ENCODE measurements around the gene TREM2.
"Not testable (repeated sequence)": the region's sequence is repeated elsewhere in the genome, so short reads cannot be mapped to it uniquely, and the experiment has no call there.

TREM2 gene

GRCh38 chr6:41155132-41155805, 7.6 kb downstream of the TREM2 start:
- no peak for DNase-seq (ENCODE audit: low read depth in 3 of 3)

DNA sequence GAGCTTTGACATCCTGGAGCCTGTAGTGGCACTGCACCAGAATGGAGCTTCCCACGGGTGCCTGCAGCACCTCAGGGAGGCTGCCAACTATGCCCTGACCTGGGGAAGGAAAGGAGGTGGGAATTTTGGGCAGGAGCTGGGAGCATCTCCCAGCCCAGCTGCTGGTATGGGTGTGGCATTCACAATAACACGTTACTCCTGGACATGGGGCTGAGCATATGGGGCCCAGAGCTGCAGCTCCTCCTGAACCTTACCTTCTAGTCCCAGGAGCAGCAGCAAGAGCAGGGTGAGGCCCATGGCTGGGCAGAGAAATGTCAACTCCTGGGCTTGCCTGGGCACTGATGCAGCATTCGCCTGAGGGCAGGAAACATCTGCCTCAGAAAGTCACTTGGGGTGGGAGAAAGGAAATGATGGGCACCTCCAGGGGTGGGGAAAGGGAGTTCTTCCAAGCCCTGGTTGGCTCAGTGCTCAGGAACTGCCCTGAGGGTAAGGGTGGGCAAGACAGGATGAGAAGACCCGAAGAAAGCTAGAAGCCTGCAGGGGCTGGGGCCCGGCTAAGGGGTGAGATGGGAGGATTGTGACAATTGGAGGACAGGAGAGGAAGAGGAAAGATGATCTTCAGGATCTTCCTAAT, 8.8 kb downstream of the TREM2 start, which contains the start of gene TREML1:
TSS of gene TREML1 (minus strand) at position 356 of the 634 bp plus-strand sequence. CDS start at position 297, 59 bp downstream.
- no peak for DNase-seq (ENCODE audit: low read depth in 3 of 3)

GRCh38 chr6:41153451-41153850, 9.5 kb downstream of the TREM2 start:
- no peak for DNase-seq (ENCODE audit: low read depth in 3 of 3)

DNA sequence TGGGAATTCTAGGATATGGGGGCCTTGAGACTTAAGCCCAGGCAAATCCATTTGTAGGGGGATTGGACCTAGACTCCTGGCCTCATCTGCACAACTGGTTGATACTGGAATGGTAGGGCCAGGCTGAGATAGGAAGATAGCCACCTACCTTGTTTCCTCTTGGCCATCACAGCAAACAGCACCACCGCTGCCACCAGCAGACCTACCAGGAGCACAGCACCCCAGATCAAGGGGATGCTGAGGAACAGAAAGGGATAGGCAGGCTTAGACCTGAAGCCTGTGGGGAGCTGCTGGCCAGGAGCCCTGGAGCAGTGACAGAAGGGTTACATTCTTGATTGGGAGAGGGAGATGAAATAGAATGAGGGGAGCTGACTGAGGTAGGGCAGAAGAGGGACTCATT, 12.2 kb downstream of the TREM2 start:
- DNase-seq (ENCODE audit: low read depth in 3 of 3) = no peak

DNA sequence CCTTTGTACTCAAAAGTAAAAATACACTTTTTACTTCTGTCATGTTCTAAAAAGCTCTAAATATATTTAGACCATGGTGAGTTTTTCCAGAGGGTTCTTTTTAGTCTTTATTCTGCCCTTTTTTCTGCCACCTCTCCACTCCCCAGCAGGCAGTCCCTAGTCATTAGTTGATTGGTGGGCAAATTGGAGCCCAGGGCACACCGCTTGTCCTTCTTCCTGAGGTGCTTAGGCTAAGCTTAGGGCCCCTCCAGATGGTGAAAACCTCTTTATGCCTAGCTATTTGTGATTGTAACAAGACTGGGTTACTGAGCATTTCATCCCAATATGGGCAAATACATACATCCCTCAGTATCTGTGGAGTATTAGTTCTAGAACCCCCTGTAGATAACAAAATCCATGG, 15.0 kb downstream of the TREM2 start:
- no peak for DNase-seq (ENCODE audit: low read depth in 3 of 3)

DNA sequence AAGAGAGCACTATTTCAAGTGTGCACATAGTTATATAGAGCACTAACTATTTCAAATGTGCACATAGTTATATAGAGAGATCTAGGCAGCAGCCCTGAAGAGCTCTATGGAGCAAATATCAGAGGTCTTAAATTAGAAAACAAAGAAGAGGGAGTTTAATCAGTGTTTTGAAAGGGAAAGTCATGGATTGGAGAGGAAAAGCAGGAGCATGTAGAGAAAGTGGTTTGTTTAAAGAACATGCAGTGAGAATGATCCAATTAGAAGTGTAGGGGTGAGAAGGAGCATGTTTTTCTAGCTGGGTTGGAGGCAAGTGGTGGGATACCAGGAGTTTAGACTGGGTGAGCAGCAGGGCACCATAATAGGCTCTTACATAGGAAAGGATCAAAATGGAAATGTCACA, 26.0 kb downstream of the TREM2 start:
- DNase-seq (ENCODE audit: low read depth in 3 of 3) = no peak

- DNase-seq (ENCODE audit: low read depth in 3 of 3) = no peak
These were observed 27.7 kb downstream of the TREM2 start for GRCh38 chr6:41135062-41135832.

- no peak for DNase-seq (ENCODE audit: low read depth in 3 of 3)
These were observed 30.7 kb downstream of the TREM2 start for GRCh38 chr6:41132254-41132653.

- no peak for DNase-seq (ENCODE audit: low read depth in 3 of 3)
These were observed 37.6 kb downstream of the TREM2 start for GRCh38 chr6:41125282-41125681.

DNA sequence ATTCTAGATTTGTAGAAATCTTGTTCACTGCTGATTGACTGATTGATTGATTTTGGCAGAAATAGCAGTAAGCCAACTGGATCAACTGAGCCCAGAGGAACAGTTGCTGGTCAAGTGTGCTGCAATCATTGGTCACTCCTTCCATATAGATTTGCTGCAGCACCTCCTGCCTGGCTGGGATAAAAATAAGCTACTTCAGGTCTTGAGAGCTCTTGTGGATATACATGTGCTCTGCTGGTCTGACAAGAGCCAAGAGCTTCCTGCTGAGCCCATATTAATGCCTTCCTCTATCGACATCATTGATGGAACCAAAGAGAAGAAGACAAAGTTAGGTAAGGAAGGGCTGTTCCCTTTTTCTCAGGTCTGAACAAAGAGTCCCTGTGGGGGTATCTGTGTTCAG, 40.0 kb downstream of the TREM2 start:
- no peak for DNase-seq (ENCODE audit: low read depth in 3 of 3)

GRCh38 chr6:41122373-41122772, 40.5 kb downstream of the TREM2 start:
- no peak for DNase-seq (ENCODE audit: low read depth in 3 of 3)

DNA sequence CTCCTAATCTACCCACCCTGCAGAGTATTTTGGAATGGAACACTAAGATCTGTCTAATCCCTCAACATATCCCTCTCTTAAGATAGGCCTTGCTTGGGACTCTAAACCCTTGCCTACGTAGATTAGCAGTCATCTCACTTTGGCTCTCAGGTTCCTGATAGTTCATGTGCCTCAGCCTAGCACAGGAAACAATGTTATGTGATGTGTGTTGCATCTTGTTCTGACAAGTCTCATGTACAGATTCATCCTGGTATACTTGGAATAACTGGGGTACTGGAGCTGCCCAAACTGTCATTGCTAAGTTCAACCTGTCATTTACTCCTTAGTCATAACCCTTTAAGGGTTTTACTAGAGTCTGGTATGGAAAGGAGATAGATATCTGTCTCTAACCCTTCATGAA, 42.9 kb downstream of the TREM2 start:
- DNase-seq (ENCODE audit: low read depth in 3 of 3) = no peak

- DNase-seq (ENCODE audit: low read depth in 3 of 3) = no peak
These were observed 43.4 kb downstream of the TREM2 start for GRCh38 chr6:41119508-41119907.

- DNase-seq (ENCODE audit: low read depth in 3 of 3) = not testable (repeated sequence)
These were observed 47.9 kb downstream of the TREM2 start for GRCh38 chr6:41115027-41115426.

DNA sequence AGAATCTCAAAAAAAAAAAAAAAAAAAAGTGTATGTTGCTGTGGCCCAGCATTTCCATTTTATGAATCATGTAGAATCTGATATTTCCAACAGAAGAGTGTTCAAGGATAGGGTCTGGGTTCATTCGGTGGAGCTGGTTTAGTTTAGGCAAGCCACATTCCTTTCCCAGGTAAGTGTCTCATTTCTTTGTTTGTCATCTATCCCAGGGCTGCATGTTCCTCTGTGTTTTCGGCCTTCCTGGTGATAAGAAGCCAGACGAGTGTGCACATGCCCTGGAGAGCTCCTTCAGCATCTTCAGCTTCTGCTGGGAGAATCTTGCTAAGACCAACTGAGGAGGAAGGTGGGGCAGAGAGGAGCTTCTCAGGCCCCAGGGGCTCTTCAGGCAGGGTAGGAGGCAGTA, 51.9 kb downstream of the TREM2 start:
- no peak for DNase-seq (ENCODE audit: low read depth in 3 of 3)

Measured in stimulated activated CD4-positive, alpha-beta T cell treated with anti-CD3 and anti-CD28 coated beads, TNF-alpha, amount 100 ng/mL, for 24 hours (primary cell).